Kidney tubule cell (primary cell): ENCODE results near the gene ACADS.
"Not testable (repeated sequence)": the region's sequence is repeated elsewhere in the genome, so short reads cannot be mapped to it uniquely, and the experiment has no call there.

Source experiments
- DNase-seq: peaks from one replicate; pipeline ENCODE4 v3.0.0-alpha.2; 2018; ENCODE audit warnings: low spot score

Gene ACADS

DNA sequence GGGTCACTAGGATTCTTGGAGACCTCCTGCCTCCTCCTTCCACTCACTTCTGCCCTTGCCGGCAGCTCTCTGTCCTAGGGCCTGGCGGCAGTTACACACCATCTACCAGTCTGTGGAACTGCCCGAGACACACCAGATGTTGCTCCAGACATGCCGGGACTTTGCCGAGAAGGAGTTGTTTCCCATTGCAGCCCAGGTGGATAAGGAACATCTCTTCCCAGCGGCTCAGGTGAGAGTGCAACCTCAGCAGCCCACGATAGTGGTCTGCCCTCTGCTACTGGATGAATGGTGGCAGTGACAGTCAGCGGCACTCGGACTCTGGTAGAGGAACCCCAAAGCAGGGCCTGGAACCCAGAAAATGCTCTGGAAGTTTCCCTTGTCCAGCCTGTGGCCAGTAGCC, 1.3 kb downstream of the ACADS start:
- DNase-seq, result no peak

- not testable (repeated sequence) for DNase-seq
These were observed 6.6 kb downstream of the ACADS start for GRCh38 chr12:120732198-120732597.

GRCh38 chr12:120733574-120733973, 7.9 kb downstream of the ACADS start:
- no peak for DNase-seq

DNA sequence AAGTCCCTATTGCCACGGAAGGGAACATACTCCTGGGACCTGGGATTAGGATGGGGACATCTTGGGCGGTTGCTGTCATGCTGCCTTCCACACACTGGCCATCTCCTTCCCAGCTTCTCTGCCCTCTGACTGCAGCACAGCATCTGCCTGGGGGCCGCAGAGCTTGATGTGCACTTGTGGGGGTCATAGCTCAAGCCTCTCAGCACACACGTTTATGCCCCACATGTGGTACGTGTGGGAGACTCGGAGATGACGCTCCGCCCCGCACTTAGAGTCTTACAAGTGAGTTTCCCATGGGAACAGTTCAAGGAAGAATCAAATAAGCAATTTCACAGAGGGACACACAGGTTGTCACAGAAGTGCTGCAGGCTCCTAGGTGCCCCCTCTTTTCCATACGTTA, 8.6 kb downstream of the ACADS start:
- no peak for DNase-seq

- DNase-seq, result no peak
These were observed 9.6 kb downstream of the ACADS start for GRCh38 chr12:120735181-120735580.

- DNase-seq, result no peak
These were observed 11.0 kb downstream of the ACADS start for GRCh38 chr12:120736404-120737331.

DNA sequence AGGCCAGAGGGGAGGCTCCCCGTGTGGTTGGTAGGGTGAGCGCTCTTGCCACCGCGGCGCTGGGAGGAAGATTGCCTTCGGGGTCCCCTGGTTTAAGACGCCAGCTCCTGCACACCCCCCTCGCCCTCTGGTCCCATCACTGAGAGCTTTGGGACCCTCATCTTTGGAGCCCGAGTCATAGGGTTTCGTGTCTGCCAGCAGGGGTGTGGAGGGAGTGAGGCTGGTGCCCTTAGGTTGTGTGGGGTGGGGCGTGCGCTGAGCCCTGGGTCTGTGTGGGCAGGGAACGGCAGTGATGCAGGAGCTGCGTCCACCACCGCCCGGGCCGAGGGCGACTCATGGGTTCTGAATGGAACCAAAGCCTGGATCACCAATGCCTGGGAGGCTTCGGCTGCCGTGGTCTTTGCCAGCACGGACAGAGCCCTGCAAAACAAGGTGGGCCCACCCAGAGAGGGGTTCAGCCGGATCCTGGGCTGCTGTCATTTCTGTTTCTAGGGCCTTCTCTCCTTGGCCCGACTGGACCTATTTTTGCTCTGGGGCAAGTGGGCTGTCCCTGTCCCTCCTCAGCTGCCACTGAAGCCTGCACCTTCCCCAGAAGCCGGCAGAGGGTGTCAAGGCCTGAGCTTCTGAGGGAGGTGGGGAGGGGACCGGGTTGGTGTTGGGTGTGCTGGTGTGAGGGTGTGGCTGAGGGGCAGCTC, 12.1 kb downstream of the ACADS start:
- DNase-seq, result no peak

DNA sequence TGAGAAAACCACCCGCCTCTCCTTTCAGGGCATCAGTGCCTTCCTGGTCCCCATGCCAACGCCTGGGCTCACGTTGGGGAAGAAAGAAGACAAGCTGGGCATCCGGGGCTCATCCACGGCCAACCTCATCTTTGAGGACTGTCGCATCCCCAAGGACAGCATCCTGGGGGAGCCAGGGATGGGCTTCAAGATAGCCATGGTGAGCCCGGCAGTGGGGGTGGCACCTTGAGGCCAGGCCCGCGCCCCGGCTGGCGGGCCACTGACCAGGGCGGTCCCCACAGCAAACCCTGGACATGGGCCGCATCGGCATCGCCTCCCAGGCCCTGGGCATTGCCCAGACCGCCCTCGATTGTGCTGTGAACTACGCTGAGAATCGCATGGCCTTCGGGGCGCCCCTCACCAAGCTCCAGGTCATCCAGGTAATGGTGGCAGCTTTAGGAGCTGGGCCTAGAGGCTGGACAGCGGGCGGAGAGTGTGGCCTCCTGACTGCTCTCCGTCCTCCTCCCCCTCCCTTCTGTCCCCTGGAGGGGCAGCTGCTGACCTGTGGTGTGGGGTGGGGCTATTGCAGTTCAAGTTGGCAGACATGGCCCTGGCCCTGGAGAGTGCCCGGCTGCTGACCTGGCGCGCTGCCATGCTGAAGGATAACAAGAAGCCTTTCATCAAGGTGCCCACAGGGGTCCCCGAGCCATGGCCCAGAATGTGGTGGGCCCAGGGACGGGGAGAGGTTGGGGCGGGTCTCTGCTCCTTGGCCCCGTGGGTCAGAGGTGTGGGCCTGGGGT, 12.8 kb downstream of the ACADS start:
- no peak for DNase-seq

GRCh38 chr12:120739031-120739762, 13.6 kb downstream of the ACADS start:
- no peak for DNase-seq

- DNase-seq, result no peak
These were observed 14.4 kb downstream of the ACADS start for GRCh38 chr12:120739821-120740613.

- no peak for DNase-seq
These were observed 15.2 kb downstream of the ACADS start for GRCh38 chr12:120740871-120741270.

GRCh38 chr12:120741476-120742421, 16.1 kb downstream of the ACADS start:
- no peak for DNase-seq

GRCh38 chr12:120744922-120745493, 19.4 kb downstream of the ACADS start:
- DNase-seq, result no peak

- no peak for DNase-seq
These were observed 22.6 kb downstream of the ACADS start for GRCh38 chr12:120748242-120748641.

GRCh38 chr12:120749256-120749655, 23.6 kb downstream of the ACADS start:
- no peak for DNase-seq

DNA sequence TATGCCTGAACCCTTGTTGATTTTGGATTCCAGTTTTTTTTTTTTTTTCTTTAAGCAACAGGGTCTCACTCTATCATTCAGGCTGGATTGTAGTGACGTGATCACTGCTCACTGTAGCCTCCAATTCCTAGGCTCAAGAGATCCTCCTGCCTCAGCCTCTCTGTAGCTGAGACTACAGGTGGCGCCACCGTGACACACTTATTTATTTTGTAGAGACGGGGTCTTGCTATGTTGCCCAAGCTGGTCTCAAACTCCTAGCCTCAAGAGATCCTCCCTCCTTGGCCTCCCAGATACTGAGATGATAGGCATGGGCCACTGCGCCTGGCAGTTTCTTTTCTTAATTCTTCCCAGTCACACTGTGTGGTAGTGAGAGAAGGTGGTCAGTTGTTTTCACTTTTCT, 25.2 kb downstream of the ACADS start:
- no peak for DNase-seq

DNA sequence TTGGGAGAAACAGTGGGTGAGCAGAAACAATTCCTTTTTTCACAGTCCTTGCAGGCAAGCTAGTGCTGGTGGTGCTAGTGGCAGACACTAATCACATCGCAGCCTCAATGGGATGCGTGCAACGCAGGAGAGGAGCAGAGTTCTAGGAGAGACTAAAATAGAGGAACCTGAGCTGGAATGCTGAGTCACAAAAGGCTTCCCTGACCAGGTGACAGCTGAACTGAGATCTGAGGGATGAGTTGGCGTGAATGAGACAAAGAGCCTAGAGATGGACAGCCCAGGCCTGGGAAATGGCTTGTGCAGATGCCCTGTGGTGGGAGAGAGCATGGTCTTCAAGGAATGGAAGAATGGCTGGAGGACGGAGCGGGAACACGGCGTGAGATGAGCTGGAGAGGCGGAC, 25.8 kb downstream of the ACADS start:
- DNase-seq, result peak; percentile 16

- DNase-seq, result no peak
These were observed 29.2 kb downstream of the ACADS start for GRCh38 chr12:120754792-120755191.

- DNase-seq, result no peak
These were observed 29.6 kb downstream of the ACADS start for GRCh38 chr12:120755269-120755668.
